NB4 (cell line): ENCODE data around the gene ST6GALNAC3.

Experiments
- MYC ChIP-seq: IDR thresholded peaks from 2 replicates; pipeline ENCODE4 v1.6.1; 2011; ENCODE audit warnings: low read depth, low read length
- POLR2A ChIP-seq: IDR thresholded peaks from 2 replicates; pipeline ENCODE4 v1.6.1; 2011; ENCODE audit warnings: mild to moderate bottlenecking; ENCODE audit not compliant: insufficient read length; ENCODE audit errors: extremely low read depth
- TF ChIP-seq, protein P1 (sequence below): IDR thresholded peaks from one replicate; pipeline ENCODE4 v1.5.1; 2012; ENCODE audit warnings: low read depth, low read length

GRCh38 chr1:76444773-76445172, 370.2 kb downstream of the ST6GALNAC3 start:
- TF ChIP-seq, protein P1, sequence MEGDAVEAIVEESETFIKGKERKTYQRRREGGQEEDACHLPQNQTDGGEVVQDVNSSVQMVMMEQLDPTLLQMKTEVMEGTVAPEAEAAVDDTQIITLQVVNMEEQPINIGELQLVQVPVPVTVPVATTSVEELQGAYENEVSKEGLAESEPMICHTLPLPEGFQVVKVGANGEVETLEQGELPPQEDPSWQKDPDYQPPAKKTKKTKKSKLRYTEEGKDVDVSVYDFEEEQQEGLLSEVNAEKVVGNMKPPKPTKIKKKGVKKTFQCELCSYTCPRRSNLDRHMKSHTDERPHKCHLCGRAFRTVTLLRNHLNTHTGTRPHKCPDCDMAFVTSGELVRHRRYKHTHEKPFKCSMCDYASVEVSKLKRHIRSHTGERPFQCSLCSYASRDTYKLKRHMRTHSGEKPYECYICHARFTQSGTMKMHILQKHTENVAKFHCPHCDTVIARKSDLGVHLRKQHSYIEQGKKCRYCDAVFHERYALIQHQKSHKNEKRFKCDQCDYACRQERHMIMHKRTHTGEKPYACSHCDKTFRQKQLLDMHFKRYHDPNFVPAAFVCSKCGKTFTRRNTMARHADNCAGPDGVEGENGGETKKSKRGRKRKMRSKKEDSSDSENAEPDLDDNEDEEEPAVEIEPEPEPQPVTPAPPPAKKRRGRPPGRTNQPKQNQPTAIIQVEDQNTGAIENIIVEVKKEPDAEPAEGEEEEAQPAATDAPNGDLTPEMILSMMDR, result no peak
- TF ChIP-seq MYC (no peak), POLR2A (no peak)
